ENCODE measurements around the gene RAD50.

Gene RAD50

DNA sequence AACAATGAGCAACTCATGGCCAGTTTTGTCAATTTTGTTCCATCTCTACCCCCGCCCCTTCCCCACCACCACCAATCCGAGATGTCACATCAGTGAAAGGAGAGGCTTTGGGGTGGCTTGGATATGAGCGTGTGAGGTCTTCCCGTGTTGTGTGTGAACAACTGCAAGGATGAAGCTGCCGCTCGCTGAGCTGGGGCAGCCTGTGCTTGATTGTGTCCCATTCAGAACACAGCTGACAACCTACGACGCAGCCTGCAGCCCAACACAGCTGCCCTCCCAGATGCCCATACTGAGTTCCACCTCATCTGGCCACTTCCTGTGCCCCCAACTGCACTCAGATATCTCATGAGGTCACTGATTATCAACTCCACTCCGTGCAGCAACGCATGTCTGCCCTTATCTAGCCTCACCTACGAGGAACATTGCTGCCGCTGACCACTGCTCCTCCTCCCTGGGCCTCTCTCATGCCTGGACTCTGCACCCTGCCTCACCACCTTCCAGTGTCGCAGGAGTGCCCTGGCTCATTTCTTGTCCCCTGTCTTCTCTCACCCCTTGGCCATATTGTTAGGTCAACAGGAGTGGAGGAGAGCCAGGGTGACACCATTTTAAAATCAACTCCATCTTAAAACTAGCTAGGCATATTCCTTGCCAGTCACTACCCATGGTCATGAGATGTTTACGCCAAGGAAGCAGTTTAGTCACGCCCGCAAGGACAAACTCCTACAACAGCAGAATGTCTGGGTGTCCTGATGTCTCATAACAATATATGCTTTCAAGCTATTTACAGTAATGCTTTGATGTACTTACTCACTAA lies 109.7 kb downstream of the RAD50 start:
- H3K27me3 ChIP-seq (replicated peaks; ENCODE audit: insufficient read depth, low read length): no peaks in the 10 kb centered on the region
- TF ChIP-seq, protein P1, sequence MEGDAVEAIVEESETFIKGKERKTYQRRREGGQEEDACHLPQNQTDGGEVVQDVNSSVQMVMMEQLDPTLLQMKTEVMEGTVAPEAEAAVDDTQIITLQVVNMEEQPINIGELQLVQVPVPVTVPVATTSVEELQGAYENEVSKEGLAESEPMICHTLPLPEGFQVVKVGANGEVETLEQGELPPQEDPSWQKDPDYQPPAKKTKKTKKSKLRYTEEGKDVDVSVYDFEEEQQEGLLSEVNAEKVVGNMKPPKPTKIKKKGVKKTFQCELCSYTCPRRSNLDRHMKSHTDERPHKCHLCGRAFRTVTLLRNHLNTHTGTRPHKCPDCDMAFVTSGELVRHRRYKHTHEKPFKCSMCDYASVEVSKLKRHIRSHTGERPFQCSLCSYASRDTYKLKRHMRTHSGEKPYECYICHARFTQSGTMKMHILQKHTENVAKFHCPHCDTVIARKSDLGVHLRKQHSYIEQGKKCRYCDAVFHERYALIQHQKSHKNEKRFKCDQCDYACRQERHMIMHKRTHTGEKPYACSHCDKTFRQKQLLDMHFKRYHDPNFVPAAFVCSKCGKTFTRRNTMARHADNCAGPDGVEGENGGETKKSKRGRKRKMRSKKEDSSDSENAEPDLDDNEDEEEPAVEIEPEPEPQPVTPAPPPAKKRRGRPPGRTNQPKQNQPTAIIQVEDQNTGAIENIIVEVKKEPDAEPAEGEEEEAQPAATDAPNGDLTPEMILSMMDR (IDR thresholded peaks at IDR 0.05; ENCODE audit: low read length): no peak
- TF ChIP-seq EZH2 (optimal IDR thresholded peaks at IDR 0.05; ENCODE audit: low read depth, low read length): no peak
- TF ChIP-seq EZH2phosphoT487 (IDR thresholded peaks at IDR 0.05; ENCODE audit: low read length): no peak
- H3K4me1 ChIP-seq (ENCODE audit: low read length): peaks cover 6% of the 10 kb centered on the region
- no peak overlapping the region for H3K27ac ChIP-seq (ENCODE audit: low read length)
- H3K4me2 ChIP-seq (ENCODE audit: low read depth, low read length): no peak overlapping the region
- no peaks in the 10 kb centered on the region for H3K36me3 ChIP-seq (replicated peaks; ENCODE audit: insufficient read depth, low read length)
- H4K20me1 ChIP-seq (ENCODE audit: insufficient read depth, low read length): no peaks in the 10 kb centered on the region
- no peak for DNase-seq
- H3K4me3 ChIP-seq (ENCODE audit: low read length): no peak overlapping the region
- H3K79me2 ChIP-seq (ENCODE audit: low read length): no peaks in the 10 kb centered on the region
- no peaks in the 10 kb centered on the region for H3F3A ChIP-seq (ENCODE audit: insufficient read depth, low read length)
- H2AFZ ChIP-seq (ENCODE audit: low read length): no peak overlapping the region
- H3K9ac ChIP-seq (ENCODE audit: low read length): no peak overlapping the region
- no peaks in the 10 kb centered on the region for H3K9me2 ChIP-seq (replicated peaks; ENCODE audit: insufficient read depth, low read length)
- H3K9me3 ChIP-seq (replicated peaks; ENCODE audit: insufficient read depth, low read length): no peaks in the 10 kb centered on the region

DNA sequence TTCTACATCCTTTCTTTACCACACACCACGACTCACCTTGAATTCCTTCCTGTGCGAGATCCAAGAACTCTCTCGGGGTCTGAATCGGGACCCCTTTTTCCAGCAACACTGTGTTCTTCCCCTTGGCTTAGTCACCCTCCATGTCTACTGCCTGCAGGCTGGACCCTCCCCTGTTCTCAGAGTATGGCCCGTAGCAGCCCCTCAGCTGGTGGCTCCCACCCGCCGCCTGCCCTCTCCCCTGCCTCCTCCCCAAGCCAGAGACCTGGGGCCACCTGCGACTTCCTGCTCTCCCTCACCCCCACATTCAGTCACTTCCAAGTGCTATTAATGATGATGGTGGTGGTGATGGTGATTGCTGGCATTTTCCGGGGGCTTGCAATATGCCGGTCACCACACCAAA lies 110.5 kb downstream of the RAD50 start:
- H2AFZ ChIP-seq (ENCODE audit: low read length): no peak overlapping the region
- H3K27ac ChIP-seq (ENCODE audit: low read length): no peak overlapping the region
- no peaks in the 10 kb centered on the region for H3K27me3 ChIP-seq (replicated peaks; ENCODE audit: insufficient read depth, low read length)
- H3K9me3 ChIP-seq (replicated peaks; ENCODE audit: insufficient read depth, low read length): no peaks in the 10 kb centered on the region
- H3K4me1 ChIP-seq (ENCODE audit: low read length): peaks cover 6% of the 10 kb centered on the region
- no peak overlapping the region for H3K9ac ChIP-seq (ENCODE audit: low read length)
- H3K9me2 ChIP-seq (replicated peaks; ENCODE audit: insufficient read depth, low read length): no peaks in the 10 kb centered on the region
- H3K36me3 ChIP-seq (replicated peaks; ENCODE audit: insufficient read depth, low read length): no peaks in the 10 kb centered on the region
- DNase-seq: no peak
- no peaks in the 10 kb centered on the region for H4K20me1 ChIP-seq (ENCODE audit: insufficient read depth, low read length)
- no peaks in the 10 kb centered on the region for H3F3A ChIP-seq (ENCODE audit: insufficient read depth, low read length)
- no peak overlapping the region for H3K4me3 ChIP-seq (ENCODE audit: low read length)
- H3K4me2 ChIP-seq (ENCODE audit: low read depth, low read length): no peak overlapping the region
- no peaks in the 10 kb centered on the region for H3K79me2 ChIP-seq (ENCODE audit: low read length)
- TF ChIP-seq, protein P1 (IDR thresholded peaks at IDR 0.05; ENCODE audit: low read length): no peak
- TF ChIP-seq EZH2phosphoT487 (IDR thresholded peaks at IDR 0.05; ENCODE audit: low read length) (no peak), EZH2 (optimal IDR thresholded peaks at IDR 0.05; ENCODE audit: low read depth, low read length) (no peak)

DNA sequence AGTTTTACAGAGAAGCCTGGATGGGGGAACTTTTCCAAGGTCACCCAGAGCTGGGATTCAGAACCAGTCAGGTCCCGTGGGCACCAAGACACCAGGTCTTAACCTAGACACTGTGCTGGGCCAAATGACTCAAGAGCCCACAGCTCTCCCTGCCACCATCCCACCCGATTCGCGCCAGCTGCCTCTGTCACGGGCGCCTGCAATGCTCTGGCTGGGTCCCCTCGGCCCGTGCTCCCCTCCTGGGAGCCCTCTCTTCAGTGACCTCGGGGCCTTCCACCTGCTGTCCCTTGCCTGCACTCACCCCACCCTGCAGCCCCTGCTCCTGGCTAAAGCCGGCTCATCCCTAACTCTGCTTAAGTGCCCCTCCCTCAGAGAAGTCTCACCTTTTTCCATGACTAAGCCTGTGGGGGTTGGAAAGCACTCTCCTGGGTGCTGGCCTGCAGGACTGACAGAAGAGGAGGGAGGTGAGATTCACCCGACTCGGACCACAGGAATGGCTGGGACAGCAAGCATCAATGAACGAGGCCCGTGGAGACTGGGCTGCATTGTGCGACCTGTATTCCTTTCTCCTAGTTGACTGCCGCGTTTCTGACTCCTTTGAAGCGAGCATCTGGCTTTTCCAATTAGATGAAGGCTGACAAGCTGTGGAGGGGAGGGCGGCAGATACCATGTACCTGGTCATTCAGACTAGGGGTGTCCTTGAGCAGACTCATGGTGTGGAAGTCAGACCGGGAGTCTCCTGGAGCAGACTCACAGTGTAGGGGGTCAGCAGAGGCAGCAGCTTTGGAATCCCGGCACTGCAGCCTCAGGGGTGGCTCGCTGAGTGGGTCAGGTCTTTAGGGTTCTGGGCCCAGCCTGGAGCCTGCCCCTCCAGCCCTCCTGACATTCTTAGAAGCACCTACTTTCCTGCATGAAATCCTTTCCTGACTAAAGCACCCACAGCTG lies 111.3 kb downstream of the RAD50 start:
- no peak for DNase-seq
- peaks cover 5% of the 10 kb centered on the region for H3K4me1 ChIP-seq (ENCODE audit: low read length)
- H3K9ac ChIP-seq (ENCODE audit: low read length): no peak overlapping the region
- H3K4me2 ChIP-seq (ENCODE audit: low read depth, low read length): no peak overlapping the region
- no peaks in the 10 kb centered on the region for H3K9me3 ChIP-seq (replicated peaks; ENCODE audit: insufficient read depth, low read length)
- H4K20me1 ChIP-seq (ENCODE audit: insufficient read depth, low read length): no peaks in the 10 kb centered on the region
- H3K9me2 ChIP-seq (replicated peaks; ENCODE audit: insufficient read depth, low read length): no peaks in the 10 kb centered on the region
- H3K27ac ChIP-seq (ENCODE audit: low read length): no peak overlapping the region
- TF ChIP-seq EZH2 (optimal IDR thresholded peaks at IDR 0.05; ENCODE audit: low read depth, low read length) (no peak), EZH2phosphoT487 (IDR thresholded peaks at IDR 0.05; ENCODE audit: low read length) (no peak)
- TF ChIP-seq, protein P1 (IDR thresholded peaks at IDR 0.05; ENCODE audit: low read length): no peak
- H3K4me3 ChIP-seq (ENCODE audit: low read length): no peak overlapping the region
- H3F3A ChIP-seq (ENCODE audit: insufficient read depth, low read length): no peaks in the 10 kb centered on the region
- no peaks in the 10 kb centered on the region for H3K36me3 ChIP-seq (replicated peaks; ENCODE audit: insufficient read depth, low read length)
- H2AFZ ChIP-seq (ENCODE audit: low read length): no peak overlapping the region
- H3K79me2 ChIP-seq (ENCODE audit: low read length): no peaks in the 10 kb centered on the region
- H3K27me3 ChIP-seq (replicated peaks; ENCODE audit: insufficient read depth, low read length): no peaks in the 10 kb centered on the region
